Glutamatergic neuron (in vitro differentiated cells): ENCODE measurements around the gene ZBTB7C. TPM values are rescaled to one million over a fixed set of nuclear protein-coding genes. Genes with fewer than 3 reads are reported as not detected.

Experiments
- DNase-seq: peaks from one replicate; pipeline ENCODE4 v3.0.0; 2022
- H3K27ac Mint-ChIP-seq: one replicate; pipeline ENCODE4 v1.8.0; 2020; ENCODE audit warnings: mild to moderate bottlenecking, mixed read lengths, inconsistent platforms; ENCODE audit not compliant: unreplicated experiment
- H3K27me3 Mint-ChIP-seq: one replicate; pipeline ENCODE4 v1.8.0; 2020; ENCODE audit warnings: mild to moderate bottlenecking, moderate library complexity, mixed read lengths, inconsistent platforms; ENCODE audit not compliant: unreplicated experiment
- H3K36me3 Mint-ChIP-seq: one replicate; pipeline ENCODE4 v1.8.0; 2020; ENCODE audit warnings: mild to moderate bottlenecking, mixed read lengths, inconsistent platforms; ENCODE audit not compliant: unreplicated experiment
- H3K4me1 Mint-ChIP-seq: one replicate; pipeline ENCODE4 v1.8.0; 2020; ENCODE audit warnings: mild to moderate bottlenecking, low read depth, mixed read lengths, inconsistent platforms; ENCODE audit not compliant: unreplicated experiment
- H3K4me3 Mint-ChIP-seq: one replicate; pipeline ENCODE4 v1.8.0; 2020; ENCODE audit warnings: mild to moderate bottlenecking, mixed read lengths, inconsistent platforms; ENCODE audit not compliant: unreplicated experiment
- H3K9me3 Mint-ChIP-seq: one replicate; pipeline ENCODE4 v1.8.0; 2020; ENCODE audit warnings: mild to moderate bottlenecking, moderate library complexity, mixed read lengths, inconsistent platforms; ENCODE audit not compliant: unreplicated experiment
- CTCF ChIP-seq: fragments of 200-600 bp; sonication (generic); IDR thresholded peaks from one replicate; pipeline ENCODE4 v1.5.0; 2021; ENCODE audit not compliant: partially characterized antibody, unreplicated experiment
- total RNA-seq: library from RNA; stranded (reverse); fragmentation: NEBNext Ultra II Directional; extraction: Animal tissue kit (Norgen Biotek cat#: 25700); gene quantifications from one replicate; pipeline ENCODE4 v1.2.1, GENCODE V29; 2021; ENCODE audit not compliant: unreplicated experiment

The ZBTB7C gene
- total RNA-seq, 1 donor from 2014 or later, result 10.6 TPM

DNA sequence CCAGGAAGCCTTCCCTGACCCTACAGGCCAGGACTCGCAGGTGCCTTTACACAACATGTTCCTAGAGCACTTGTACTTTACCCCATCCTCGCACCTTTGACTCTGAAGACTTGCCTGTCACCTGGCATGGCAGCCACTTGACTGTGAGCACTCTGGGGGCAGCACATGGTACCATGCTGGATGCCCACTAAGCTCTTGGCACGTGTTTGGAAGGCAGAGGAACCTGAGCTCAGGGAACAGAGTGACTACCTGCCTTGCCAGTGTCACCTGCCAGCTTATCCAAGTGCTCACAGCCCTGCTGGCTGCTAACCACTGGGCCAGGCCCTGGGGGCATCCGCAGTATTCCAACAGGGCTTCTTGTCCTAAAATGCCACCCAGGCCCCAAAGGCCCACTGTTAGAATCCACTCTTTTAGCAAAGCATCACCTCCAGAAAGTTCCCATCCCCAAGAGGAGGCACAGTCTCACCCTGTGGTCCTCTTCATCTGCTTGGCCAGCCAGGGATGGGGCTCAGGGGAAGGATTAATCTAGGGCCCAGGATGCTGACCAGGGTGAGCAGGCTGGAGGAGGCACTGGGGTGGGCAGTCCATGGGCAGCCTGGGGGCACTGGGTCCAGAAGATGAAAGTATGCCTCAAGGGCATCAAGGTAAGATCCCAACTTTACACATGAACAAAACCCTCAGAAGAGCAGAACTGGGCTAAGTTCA, 57.0 kb downstream of the ZBTB7C start:
- Mint-ChIP-seq H3K27ac (no peak overlapping the region), H3K36me3 (no peaks in the 10 kb centered on the region), H3K4me1 (peaks cover 26% of the 10 kb centered on the region), H3K9me3 (peaks cover 9% of the 10 kb centered on the region), H3K4me3 (no peak overlapping the region), H3K27me3 (peaks cover 15% of the 10 kb centered on the region)
- no peak for DNase-seq
- no peak for TF ChIP-seq CTCF

- no peak overlapping the region for H3K27ac Mint-ChIP-seq
- no peak for DNase-seq
- H3K4me1 Mint-ChIP-seq, result peaks cover 18% of the 10 kb centered on the region
- no peak for TF ChIP-seq CTCF
- no peaks in the 10 kb centered on the region for H3K36me3 Mint-ChIP-seq
- H3K4me3 Mint-ChIP-seq, result no peak overlapping the region
- H3K27me3 Mint-ChIP-seq, result peaks cover 9% of the 10 kb centered on the region
- H3K9me3 Mint-ChIP-seq, result peaks cover 5% of the 10 kb centered on the region
These were observed 57.8 kb downstream of the ZBTB7C start for GRCh38 chr18:48351216-48352050.

DNA sequence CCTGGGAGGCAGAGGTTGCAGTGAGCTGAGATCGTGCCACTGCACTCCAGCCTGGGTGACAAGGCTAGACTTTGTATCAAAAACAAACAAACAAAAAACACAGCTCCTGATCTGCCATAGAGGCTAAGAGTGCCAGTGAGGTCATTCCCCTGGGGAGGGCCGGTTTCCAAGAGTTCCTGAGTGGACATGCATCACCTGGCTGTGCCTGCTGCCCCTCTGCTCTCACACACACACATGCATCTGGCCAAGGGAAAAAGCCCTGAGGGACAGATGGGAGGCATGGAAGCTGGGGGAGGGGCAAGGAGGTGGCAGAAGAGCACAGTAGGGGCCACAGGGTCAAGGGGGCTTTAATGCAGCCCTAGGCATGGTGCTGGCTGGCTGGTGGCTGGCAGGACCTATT, 60.4 kb downstream of the ZBTB7C start:
- TF ChIP-seq CTCF, result no peak
- H3K27ac Mint-ChIP-seq, result peak overlapping the region; percentile 80

DNA sequence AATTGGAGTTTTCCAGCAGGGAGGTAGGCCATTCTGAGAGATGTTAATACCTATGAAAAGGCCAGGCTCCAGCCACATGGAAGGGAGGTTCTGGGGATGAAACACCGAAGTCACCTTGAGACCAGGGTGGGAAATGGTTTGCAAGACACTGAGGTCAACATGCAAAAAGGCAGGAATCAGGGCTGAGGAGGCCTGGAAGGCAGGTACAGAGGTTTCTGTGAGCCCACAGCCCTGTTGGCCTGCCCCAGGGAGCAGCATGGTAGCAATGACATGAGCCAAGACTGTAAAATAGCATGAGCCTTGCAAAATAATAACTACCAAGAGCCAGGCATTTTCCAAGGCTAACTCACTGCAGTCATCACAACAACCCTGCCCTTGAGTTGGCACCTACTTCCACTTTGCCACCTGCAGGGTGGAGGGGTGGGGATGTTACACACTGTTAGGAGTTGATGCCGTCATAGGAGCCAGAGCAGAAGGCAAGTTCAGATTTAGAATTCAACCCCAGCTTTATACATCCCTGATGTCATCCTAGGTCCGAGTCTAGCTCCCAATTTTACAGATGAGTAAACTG, 61.3 kb downstream of the ZBTB7C start:
- peaks cover 8% of the 10 kb centered on the region for H3K27me3 Mint-ChIP-seq

More for the DNA sequence above, 60.4 kb downstream of the ZBTB7C start:
- Mint-ChIP-seq H3K36me3 (no peaks in the 10 kb centered on the region), H3K4me3 (peak overlapping the region; percentile 10), H3K27me3 (peaks cover 8% of the 10 kb centered on the region), H3K9me3 (peaks cover 5% of the 10 kb centered on the region), H3K4me1 (peaks cover 16% of the 10 kb centered on the region)
- peak; percentile 80 for DNase-seq

More for the DNA sequence above, 61.3 kb downstream of the ZBTB7C start:
- H3K9me3 Mint-ChIP-seq, result peaks cover 7% of the 10 kb centered on the region
- no peak overlapping the region for H3K27ac Mint-ChIP-seq
- TF ChIP-seq CTCF, result no peak
- H3K4me1 Mint-ChIP-seq, result peaks cover 17% of the 10 kb centered on the region
- no peaks in the 10 kb centered on the region for H3K36me3 Mint-ChIP-seq
- no peak overlapping the region for H3K4me3 Mint-ChIP-seq
- DNase-seq, result no peak
